GM10266 (cell line): ENCODE measurements around the gene DEGS1.

ENCODE experiments used
- DNase-seq: peaks from one replicate; pipeline ENCODE4 v3.0.0; 2012; ENCODE audit errors: extremely low spot score
- TF ChIP-seq, protein P1 (sequence below): IDR thresholded peaks from 2 replicates; pipeline ENCODE4 v1.5.1; 2012; ENCODE audit warnings: mild to moderate bottlenecking, low read depth; ENCODE audit not compliant: control insufficient read depth, insufficient read depth; ENCODE audit errors: missing control alignments

Gene DEGS1

DNA sequence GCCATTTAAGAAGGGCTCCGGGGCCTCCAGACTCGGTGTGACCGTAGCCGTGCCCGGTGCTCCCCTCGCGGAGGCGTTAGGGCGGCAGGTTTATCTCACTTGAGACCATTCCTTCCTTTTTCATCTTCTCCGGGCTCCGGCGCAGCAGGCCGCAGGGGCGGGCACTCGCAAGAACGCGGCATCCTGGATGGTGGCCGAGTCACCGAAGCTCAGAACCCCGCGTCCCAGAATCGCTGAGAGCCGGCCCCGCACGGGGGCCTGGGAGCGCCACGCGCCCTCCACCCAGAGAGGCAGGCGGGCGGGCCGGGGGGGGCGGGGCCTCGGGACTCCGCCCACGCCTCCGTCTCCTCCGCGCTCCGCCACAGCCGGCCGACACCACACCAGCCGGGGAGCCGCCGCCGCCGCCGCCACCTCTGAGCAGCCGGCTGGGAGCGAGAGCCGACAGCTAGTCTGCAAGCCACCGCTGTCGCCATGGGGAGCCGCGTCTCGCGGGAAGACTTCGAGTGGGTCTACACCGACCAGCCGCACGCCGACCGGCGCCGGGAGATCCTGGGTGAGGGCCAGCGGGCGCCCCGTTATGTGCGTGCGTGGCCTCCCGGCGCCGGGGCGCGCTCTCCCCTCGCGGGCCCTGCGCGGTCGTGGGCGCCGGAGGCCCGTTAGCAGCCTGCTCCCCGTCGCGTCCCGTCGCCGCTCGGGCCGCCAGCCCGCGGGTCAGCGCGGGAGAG is at the start of gene DEGS1:
TSS of gene DEGS1 (plus strand) at position 375 of the 725 bp plus-strand sequence. CDS start at position 472, 97 bp downstream.
- peak; percentile 95 for DNase-seq
- TF ChIP-seq, protein P1, sequence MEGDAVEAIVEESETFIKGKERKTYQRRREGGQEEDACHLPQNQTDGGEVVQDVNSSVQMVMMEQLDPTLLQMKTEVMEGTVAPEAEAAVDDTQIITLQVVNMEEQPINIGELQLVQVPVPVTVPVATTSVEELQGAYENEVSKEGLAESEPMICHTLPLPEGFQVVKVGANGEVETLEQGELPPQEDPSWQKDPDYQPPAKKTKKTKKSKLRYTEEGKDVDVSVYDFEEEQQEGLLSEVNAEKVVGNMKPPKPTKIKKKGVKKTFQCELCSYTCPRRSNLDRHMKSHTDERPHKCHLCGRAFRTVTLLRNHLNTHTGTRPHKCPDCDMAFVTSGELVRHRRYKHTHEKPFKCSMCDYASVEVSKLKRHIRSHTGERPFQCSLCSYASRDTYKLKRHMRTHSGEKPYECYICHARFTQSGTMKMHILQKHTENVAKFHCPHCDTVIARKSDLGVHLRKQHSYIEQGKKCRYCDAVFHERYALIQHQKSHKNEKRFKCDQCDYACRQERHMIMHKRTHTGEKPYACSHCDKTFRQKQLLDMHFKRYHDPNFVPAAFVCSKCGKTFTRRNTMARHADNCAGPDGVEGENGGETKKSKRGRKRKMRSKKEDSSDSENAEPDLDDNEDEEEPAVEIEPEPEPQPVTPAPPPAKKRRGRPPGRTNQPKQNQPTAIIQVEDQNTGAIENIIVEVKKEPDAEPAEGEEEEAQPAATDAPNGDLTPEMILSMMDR = no peak

- TF ChIP-seq, protein P1 = no peak
- DNase-seq = no peak
These were observed 49.2 kb upstream of the DEGS1 start for GRCh38 chr1:224133741-224134299.

GRCh38 chr1:224137518-224137917 is 45.5 kb upstream of the DEGS1 start:
- TF ChIP-seq, protein P1 = no peak
- DNase-seq = no peak

DNA sequence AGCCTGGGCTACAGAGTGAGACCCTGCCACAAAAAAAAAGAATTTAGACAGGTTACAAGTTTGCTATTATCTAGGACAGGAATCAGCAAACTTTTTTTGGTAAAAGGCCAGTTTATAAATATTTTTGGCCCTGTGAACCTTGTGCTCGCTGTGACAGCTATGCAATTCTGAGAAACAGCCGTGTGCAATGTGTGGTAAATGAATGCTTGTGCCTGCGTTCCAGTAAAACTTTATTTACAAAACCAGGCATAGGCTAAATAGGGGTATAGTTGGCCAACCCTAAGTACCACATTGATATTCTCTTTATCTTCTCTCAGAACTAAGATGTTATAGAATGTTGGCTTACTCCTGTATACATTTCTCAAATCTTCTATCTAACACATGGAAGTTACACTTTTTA is 44.8 kb upstream of the DEGS1 start:
- TF ChIP-seq, protein P1 = no peak
- DNase-seq = no peak

GRCh38 chr1:224141693-224142092 is 41.3 kb upstream of the DEGS1 start:
- DNase-seq = no peak
- TF ChIP-seq, protein P1 = no peak

- TF ChIP-seq, protein P1 = no peak
- DNase-seq = no peak
These were observed 33.3 kb upstream of the DEGS1 start for GRCh38 chr1:224149709-224150108.

DNA sequence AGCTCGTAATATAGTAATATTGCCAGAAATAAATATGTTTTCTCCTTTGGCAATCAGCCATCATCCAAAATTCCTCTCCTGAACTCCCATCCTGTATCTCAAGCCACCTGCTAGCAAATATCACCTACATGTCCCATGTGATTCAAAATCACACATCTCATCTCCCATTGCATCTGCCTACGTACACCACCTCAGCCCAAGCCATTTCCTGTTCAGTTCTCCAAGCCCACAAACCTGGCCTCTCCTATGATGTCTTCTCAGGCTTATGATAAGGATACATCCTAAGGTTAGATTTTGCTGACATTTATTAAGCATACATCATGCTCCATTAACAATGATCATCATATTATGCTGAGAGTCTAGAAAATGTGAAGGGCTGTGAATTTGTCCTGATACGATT is 31.9 kb upstream of the DEGS1 start:
- TF ChIP-seq, protein P1 = no peak
- DNase-seq = no peak
